HG02571 (cell line): ENCODE measurements around the gene ZNF318.
A peak's percentile ranks its signal among the peaks of the same experiment; 100 is the strongest.
"Not testable (repeated sequence)": the region's sequence is repeated elsewhere in the genome, so short reads cannot be mapped to it uniquely, and the experiment has no call there.

Experiments used
- ATAC-seq: cut with Tn5 transposase; IDR thresholded peaks from one replicate; pipeline ENCODE4 v1.9.1; 2021; ENCODE audit warnings: mild to moderate bottlenecking, moderate library complexity; ENCODE audit not compliant: unreplicated experiment

ZNF318 gene

DNA sequence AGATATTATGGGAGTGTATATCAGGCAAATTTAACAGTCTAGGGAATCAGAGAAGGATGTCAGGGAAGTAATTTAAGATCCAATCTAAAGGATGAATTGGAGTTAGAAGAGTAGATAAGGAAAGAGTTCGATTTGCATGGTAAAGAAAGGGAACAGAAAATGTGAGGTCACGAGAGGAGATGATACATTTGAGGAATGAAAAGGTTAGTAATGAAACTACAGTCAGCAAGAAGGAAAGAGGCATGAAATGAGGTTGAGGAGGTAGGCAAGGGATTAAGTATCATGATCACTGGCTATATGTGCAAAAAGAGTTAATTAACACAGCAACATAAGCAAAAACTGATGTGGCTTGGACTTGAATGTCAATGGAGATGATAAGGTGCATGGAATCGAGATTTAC is 22.4 kb downstream of the ZNF318 start:
- ATAC-seq, result no peak

DNA sequence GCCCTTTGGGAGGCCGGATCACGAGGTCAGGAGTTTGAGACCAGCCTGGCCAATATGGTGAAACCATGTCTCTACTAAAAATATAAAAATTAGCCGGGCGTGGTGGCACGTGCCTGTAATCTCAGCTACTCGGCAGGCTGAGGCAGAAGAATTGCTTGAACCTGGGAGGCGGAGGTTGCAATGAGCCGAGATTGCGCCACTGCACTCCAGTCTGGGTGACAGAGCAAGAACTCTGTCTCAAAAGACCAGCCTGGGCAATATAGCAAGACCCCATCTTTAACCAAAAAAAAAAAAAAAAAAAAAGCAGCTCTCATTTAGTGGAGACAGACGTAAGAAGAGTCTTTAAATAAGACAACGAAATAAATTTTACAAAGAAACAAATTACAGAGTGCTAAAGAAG is 23.2 kb downstream of the ZNF318 start:
- ATAC-seq, result not testable (repeated sequence)

DNA sequence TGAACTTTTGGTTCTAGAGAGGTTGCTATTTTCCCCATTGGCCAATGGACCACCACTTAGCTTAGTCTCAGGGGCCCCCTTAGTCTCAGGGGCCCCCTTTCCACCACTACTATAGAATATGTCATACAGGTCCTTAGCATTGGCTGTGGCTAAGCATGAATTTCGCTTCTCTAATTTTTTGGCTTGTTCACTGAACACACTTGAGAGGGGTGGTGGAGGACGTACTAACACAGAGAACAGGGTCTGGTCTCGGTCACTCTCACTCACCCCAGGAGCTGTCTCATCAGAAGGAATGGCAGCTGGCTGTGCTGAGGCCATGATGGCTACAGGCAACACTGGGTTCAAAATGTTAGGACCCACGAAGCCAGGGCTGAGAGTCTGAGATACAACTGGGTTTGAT is 30.3 kb downstream of the ZNF318 start:
- peak; percentile 66 for ATAC-seq

DNA sequence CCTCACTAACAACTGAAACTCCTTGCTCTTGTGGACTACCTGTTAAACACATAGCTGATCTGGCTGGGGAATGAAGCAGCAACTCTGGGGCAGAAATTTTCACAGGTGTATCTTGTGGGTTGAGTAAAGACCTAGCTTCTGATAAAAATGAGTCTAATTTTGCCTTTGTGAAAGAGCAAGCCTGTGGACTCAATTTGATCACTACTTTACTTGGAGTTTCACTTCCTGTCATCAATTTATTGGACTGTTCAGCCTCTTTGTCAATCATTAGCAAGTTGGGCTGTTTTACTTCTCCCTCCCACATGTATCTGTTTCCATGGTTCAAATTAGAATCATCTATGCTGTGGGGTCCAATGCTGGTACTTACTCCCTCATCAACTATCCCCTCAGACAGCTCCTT is 31.2 kb downstream of the ZNF318 start:
- ATAC-seq, result no peak

DNA sequence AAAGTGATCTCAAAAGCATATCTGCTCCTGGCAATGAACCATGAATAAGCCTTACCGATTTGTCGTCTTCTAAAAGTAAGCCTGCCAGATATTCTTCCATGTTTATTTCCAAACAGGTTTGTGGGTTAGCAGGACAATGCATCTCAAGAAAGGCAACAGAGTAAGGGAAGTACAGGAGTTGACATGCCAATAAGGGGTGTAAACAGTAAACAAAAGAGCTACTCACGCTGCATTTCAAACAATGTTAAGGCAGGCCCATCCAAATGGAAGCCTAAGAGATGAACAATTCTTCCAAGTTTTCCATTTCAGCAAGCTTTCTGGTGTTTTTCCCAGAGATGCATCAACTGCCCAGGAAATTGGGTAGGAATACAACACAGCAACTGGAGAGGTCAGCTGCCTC is 33.1 kb downstream of the ZNF318 start:
- no peak for ATAC-seq

DNA sequence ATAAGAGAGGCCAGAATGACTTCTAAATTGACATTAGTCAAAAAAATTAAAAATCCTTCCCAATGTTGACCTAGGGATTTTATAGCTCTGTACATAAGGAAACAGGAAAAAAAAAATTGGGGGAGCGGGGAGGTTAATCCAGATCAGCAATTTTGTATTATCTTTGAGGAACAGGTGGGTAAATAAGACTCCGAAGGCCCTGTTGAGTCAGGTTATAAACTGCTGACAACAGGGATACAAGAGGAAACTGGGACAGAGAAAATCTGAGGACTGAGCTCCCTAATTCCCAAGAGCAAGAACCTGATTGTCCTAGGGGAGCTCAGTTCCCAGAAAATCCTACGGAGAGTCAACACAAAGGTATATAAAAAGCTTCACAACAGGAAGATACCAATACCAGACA is 34.0 kb downstream of the ZNF318 start:
- ATAC-seq, result no peak

DNA sequence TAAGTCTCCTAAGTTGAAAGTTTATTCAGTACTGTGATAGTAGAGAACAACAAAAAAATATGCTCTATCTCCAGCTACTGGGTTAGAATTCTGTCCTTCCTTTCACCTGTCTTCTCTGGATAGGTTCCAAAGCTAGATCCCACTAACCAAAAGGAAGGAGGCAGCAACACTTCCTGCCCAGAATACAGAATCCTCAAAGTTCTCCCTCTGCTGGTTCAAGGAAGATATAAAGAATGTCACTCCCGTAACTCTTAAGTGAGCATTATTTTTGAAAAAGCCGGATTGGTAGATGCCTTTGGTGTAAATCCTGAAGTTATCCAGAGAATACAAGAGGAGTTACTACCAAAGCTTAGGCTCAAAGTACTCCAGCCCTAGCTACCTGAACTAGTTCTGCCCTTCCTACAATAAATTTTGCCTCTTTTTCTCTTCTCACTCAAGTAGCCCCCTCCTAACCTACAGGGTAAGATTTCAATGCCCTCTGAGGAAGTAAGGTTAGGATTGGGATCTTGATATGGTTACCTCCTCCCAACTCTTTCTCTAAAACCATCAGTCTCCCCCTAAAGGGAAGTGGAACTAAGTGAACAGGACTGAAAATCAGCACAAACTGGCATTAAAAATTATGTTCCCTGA is 34.9 kb downstream of the ZNF318 start:
- ATAC-seq, result no peak

DNA sequence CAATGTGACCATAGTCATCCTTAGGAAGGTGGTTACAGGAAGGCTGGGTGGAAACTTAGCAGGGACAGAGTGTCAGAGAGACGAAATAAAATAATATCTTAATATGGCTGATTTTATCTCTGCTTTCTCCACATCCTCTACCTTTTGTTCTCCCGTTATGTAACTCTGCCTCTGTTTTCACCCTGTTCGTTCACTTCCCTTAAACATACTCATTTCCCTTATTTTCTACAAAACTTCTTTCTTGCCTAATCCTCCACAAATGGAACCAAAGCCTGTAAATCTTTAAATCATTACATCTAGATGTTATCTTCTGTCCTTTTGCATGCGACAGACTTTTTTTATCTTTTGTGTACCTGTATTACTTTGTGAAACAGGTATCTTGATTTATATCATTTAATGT is 37.6 kb downstream of the ZNF318 start:
- ATAC-seq, result no peak

DNA sequence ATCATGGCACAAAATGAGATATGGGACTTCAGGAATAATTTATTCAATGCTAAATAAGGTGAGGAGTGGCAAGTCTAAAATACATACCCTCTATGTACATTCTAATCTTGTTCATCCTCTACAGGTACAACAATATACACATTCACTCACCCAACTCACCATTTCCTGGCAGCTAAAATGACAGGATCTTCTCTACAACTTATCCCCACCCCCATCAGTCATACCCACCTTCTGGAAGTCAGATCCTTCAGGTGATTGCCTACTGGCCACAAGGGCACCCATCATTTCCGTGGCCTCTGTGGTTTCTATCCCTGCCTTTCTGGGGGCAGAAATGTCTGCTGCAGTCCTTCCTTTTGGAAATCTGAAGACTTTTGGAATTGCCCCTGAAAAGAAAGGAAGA is 38.0 kb downstream of the ZNF318 start:
- ATAC-seq, result no peak

DNA sequence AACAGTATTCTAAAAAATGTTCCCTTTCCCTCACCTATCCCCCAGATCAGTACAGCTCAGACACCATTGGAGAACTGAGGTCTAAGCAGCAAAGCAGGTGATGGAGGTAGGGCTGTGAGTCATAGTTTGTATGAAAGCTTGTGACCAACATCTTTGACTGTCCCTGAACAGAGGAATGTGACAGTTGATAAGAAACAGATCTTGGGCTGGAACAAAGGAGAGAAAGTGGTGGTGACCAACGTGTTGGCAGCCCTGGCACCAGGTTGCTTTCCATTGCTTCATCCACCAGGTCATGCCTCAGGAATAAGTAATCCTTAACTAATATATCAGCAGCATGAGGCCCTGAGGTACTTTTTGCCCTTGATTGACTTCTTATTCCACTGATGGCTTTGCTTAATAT is 40.9 kb downstream of the ZNF318 start:
- ATAC-seq, result no peak

DNA sequence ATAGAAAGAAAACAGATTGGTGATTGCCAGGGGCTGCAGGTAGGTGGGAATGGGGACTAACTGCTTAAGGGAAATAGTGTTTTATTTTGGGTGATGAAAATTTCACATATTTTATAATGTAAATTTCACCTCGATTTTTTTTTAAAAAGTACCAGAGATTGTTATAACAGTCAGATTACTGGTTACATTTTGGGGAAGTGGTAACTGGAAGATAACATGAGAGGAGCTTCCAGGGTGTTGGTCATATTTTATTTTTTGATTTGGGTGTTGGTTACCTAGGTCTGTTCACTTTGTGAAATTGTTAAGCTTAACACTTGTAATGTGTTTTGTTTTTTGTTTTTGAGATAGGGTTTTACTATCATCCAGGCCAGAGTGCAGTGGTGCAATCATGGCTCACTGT is 43.6 kb downstream of the ZNF318 start:
- ATAC-seq, result no peak

DNA sequence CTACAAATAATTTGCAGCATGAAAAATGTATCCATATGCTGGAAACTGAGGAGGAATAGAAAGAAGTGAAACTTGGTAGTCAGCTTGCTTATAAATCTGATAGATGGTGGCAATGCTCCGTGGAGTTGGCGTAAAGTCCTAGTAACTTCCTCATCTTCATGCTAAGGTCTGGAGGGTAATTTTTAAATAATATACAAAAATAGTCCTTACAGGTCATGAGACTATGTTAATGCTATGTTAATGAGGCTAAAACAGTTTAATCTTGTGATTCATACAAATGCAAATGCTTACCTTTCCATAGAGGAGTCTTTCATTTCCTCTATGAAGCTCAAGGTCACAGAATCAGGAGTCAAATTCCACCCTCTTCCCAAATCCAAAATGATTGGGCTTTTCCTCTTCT is 51.4 kb downstream of the ZNF318 start:
- ATAC-seq, result no peak

DNA sequence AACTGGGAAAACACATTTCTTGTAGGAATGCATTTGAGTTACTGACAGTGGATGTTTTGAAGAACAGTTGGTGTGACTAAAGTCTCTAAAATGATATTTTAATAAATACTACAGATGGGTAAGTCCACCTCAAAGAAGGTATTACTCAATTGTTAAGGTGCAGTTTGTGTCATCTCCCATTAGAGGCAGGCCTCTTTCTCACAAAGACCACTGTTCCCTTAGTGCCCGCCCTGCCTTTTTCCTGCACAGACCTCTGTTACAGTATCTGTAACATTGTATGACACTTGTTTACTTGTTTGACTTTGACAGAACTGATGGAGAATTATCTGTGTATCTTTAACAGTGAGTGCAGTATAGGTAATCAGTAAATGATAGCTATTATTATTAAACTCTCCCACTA is 55.6 kb downstream of the ZNF318 start:
- no peak for ATAC-seq

DNA sequence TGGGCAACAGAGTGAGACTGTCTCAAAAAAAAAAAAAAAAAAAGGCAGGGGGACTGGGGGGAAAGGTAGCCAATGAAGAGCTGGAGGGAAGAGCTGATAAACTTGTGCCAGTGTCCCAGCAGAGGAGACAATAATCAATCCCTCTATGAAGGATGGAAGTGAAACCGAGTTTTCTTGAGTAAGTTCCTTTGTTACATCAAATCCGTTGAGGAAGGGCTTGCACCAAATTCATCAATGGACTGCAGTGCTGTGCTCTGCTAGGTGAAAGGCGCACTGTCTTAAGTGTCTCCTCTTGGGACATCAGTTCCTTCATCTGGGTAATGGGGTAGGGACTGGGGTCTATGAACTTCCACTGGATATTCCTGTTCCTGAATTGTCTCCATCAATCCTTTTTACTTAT is 57.8 kb downstream of the ZNF318 start:
- ATAC-seq, result no peak

DNA sequence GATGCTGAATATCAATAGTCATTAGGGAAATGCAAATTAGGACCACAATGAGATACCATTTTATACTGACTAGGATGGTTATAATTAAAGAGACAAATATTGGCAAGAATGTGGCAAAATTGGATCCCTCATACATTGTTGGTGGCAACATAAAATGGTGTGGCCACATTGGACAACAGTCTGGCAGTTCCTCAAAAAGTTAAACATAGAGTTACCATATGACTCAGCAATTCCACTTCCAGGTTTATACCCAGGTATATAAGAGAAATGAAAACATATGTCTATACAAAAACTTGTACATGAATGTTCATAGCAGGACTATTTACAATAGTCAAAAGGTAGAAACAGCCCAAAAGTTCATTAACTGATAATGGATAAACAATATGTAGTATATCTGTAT is 58.8 kb downstream of the ZNF318 start:
- no peak for ATAC-seq

DNA sequence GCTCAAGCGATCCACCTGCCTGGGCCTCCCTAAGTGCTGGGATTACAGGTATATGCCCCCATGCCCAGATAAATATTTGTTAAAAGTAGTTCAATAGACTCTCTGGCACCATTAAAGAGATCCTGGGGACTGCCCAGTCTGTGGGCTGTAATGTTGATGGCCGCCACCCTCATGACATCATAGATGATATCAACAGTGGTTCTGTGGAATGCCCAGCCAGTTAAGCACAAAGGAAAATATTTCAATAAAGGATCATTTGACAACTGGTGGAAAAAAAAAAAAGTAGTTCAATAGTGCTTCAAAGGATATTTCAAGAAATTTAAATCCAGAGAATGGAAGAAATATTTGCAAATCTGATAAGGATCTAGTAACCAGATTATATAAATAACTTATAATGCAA is 59.3 kb downstream of the ZNF318 start:
- ATAC-seq, result no peak

DNA sequence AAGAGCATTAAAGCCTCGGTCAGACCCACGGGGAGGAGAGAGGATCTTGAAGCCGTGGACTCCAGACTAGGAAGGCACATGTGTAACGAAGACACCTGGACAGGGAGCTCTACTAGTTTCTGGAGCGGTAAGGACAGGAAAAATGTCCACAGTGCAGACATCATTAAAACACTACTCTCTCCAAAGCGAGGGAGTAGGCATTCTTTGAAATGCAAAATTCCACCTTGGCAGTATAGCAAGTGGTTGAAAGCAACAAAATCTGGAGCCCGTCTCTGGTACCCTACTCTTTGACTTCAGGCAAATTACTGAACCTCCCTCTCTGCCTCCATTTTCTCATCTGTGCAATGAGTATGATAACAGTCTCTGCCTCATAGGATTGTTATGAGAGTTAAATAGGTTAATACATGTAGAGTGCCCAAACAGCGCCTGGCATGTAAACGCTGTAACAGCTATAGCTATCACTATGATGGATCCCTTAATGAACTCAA is 60.4 kb downstream of the ZNF318 start:
- no peak for ATAC-seq

DNA sequence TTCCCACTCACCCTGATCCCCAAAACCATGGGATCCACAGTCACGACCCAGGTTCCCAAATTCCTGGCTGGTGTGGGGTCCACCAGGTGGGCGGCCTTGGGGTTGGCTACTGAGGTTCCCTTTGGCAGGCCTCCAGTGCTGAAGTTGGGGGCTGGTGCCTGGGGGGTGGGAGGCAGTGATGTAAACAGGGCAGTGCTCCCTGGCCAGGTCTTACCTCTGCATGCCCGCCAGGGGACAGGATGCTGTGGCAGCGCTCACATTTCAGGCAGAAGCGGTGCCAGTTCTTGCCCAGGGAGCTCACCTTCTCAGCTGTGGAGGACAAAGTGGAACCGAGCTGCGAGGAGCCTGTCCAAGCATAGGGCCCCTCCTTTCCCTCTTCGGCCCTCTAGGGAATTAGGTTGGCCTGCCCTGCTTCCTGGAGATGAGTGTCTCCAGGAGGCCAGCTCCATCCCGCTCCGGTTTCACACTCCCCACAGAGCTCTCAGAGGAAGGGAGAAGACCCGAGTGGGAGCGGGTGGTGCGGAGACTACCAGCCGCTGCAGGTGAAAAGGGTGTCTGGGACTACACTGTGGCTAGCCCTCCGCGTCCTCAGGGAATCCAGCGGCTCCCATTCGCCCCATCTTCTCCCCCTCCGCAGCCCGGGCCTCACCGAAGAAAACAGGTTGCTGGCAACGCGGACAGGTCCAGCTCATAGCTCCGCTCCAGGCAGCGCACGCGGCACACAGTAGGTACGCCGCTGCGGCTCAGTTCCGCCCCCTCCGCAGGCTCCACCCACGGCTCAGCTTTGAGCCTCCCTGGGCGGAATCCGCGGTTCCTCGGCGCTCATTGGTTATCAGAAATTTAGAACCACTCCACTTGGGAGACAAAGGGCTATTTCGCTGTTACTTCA is 61.1 kb downstream of the ZNF318 start, which contains the start of gene CRIP3:
Gene CRIP3 (minus strand): TSS at position 726 of the 889 bp plus-strand sequence. CDS start 34 bp downstream, at position 692.
- ATAC-seq, result no peak

DNA sequence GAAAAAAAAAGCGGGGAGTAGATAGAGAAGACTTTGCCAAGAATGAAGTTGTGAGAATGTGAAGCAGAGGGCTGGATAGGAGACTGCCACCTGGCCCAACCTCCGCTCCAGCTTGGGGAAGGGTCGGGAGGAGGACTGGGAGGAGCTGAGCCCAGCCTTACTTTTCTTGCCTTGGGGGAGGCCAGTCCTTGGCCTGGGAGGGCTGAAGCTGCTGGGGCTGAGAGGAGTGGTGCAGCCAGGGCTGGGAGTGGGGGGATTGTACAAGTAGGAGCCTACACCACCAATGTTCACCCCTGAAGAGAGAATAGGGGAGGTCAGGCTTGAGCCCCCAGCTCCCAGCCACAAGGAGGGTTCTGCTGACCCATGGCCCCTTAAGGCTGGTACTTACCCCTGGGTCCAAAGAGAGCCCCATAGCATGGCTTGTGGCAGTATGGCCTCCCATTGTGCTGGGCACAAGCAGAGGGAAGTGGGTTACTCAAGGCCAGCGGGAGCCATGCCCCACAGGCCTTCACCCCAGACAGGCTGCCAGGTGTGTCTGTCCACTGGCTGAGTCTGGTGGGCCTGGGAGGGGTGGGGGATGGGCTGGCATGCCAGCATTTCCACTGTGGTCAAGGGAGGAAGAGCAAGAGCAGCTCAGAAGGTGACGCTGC is 61.9 kb downstream of the ZNF318 start:
- ATAC-seq, result no peak

DNA sequence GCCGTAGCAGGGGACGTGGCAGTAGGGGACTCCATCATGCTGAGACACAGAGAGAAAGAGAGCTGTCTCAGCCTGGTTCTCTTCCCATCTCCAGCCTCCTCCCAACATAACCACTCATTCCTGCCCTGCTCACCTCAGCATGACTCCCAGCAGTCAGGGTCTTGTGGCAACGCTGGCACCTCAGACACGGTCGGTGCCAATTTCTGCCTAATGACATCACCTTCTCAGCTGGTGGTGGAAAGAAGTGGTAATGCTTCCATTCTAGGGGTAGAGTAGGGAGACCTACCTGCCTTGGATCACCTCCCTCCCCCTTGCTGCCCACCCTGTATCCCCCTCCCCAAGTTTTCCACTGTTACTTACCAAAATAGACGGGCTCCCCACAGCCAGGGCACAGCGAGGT is 63.4 kb downstream of the ZNF318 start:
- ATAC-seq, result no peak

DNA sequence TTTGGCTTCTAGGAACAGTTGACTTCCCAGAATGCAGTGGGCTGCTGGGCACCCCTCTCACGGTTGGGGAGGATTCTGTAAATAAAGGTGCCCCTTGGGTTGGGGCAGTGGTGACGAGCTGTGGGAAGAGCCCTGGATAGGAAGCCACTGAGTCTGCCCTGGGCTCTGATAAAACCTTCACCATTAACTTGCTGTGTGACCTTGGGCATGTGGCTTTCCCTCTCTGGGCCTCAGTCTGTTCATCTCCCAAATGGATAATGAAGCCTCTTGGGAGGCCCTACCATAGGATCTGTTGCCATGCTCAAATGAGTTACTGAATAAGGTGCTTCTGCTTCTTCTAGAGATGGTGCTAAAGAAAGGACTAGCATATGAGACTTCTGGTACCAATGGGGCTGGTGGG is 64.6 kb downstream of the ZNF318 start:
- no peak for ATAC-seq

DNA sequence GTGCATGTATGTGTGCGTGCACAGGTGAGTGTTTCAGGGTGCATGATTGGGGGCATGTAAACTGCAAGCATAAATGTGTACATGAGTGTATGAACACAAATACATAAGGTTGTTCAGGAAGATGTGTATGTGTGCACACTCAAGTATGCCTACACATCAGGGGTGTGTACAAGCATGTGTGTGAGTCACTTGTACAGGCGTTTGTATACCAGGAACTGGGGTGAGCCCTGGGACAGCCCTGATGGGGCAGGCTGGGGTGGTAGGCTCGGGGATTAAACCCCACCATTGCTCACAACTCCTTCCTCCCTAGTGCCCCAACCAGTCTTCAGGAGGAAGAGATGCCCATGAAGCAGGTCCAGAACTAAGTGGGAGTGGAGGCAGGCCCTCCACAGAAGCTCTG is 65.1 kb downstream of the ZNF318 start:
- no peak for ATAC-seq
